OCI-LY3 (cell line): Measurements from ENCODE around the gene SERPINA4.

Experiments used
- CTCF ChIP-seq: fragments of 200-600, 300-600 bp; sonication (generic); IDR thresholded peaks from 2 replicates; pipeline ENCODE4 v1.5.1; 2014; ENCODE audit warnings: antibody characterized with exemption, low read length, low read depth
- EZH2phosphoT487 ChIP-seq: fragments of 200-600 bp; shearing (Covaris generic); IDR thresholded peaks from 2 replicates; pipeline ENCODE4 v1.6.1; 2018; ENCODE audit warnings: antibody characterized with exemption, mixed run types, low read depth

- TF ChIP-seq CTCF (no peak), EZH2phosphoT487 (no peak)
These were observed 21.6 kb downstream of the SERPINA4 start for GRCh38 chr14:94582851-94583250.
